HG03469 (cell line): ENCODE measurements around the gene MTARC1.

Source experiments
- ATAC-seq: cut with Tn5 transposase; IDR thresholded peaks from one replicate; pipeline ENCODE4 v1.9.1; 2021; ENCODE audit warnings: mild to moderate bottlenecking, moderate library complexity, moderate number of reproducible peaks; ENCODE audit not compliant: unreplicated experiment

MTARC1 gene

DNA sequence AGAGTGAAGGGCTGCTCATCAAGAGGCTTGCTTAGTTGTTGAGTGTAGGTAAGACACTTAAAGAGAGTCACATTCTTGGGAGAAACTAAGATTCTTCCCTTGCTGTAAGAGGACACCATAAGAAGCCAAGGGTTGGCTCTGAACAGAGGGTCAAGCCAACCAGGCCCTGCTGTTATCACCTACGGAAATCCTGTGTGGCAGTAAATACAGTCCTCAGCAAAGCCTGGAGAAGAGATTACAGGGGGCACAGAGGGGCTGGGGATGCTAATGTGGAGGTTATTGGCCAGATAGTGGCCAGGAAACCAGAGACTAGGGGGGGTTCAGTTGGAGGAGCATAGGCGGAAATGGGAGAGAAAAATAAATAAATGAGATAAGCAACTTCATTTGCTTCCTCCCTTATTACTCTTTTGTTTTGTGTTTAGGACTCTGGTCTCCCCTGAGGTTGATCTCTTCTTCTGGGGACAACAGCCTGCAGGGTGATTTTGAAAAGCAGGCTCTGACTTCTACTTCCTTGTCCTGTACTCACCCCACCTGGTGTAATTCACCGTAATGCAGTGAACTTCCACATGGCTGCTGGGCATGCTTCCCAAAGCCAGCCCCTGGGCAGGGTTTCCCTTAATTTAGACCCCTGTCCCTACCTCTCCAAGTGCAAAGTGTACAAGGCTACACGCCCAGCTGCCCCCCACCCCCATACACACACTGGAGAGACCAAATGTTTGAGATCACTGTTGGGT, 40.9 kb downstream of the MTARC1 start:
- no peak for ATAC-seq

DNA sequence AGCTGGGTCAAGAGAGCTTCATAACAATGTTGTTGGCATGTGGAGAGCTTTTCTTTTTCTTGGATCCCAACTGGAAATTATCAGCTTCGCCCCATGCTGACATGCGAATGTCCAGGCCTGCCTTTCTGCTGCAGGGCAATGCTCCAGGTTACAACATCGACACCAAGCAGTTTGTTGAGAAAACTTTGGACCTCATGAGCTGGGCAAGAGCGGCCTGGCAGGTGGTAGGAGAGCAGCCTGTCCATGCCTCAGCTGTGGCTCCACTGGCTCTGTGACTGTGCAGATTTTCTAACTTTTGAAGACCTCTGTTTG, 41.4 kb downstream of the MTARC1 start:
- no peak for ATAC-seq

DNA sequence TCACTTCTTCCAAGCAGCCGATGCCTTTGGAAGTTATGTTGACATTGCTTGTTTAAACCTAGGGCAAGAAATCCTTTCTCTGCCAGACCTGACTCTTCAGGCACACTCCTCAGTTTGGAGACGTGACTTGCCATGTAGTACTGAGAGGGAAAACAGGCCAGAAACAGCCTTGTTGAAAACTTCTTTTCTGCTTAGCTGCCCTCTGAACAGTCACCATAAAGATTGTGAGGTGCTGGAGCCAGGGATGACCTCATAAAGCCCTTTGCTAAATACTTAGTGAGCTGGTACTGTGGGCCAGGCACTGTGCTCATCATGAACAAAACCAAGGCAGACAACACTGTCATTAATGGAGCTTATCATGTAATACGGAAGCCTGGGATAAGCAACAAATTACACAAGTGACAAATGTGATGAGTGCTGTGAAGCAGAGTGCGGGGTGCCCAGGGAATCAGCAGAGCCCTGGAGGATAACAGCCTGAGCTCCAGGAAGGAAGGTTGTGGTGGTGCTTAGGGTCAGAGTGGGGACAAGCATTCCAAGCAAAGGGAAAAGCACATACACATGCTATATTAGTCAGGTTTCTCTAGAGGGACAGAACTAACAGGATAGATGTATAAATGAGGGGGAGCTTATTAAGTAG, 42.4 kb downstream of the MTARC1 start:
- no peak for ATAC-seq

DNA sequence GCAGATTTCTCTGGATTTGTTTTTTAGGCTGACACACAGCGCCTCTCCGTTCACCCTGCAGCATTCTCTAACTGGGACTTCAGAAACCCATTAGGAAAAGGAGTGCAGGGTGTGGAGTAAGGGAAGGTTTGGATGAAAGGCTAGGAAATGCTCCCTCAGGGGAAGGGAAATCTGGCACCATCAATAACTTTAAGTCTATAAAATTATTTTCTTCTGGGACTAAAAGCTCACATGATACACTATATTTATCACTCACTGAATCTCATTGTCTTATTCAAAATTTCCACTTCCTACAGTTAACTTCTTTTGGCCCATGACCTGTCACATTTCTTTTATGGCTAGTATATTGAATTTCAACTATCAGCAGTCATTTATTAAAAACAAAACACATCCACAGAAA, 46.7 kb downstream of the MTARC1 start:
- ATAC-seq: no peak

DNA sequence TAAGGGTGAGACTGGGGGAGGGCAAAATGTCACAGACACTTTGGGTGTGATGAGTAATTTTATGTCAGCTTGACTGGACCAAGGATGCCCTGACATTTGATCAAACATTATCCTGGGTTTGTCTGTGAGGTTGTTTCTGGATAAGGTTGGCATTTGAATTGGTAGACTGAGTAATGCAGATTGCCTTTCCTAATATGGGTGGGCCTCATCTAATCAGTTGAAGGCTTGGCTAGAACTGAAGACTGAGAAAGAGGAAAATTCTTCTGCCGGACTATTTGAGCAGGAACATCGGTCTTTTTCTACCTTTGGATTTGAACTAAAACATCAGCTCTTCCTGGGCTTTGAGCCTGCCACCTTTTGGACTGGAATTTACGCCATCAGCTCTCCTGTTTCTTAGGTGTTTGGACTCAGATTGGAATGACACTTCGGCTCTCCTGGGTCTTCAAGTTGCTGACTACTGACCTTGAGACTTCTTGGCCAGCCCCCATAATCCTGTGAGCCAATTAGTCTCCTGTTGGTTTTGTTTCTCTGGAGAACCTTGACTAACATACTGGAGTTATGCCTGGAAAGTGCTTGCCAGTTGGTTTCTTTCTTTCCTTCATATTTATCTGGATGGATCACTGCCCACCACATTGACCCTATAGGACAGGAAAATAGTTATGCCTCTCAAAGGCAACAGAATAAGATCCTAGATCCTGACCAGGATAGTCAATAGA, 47.6 kb downstream of the MTARC1 start:
- ATAC-seq: no peak
